ENCODE measurements around the gene MCRIP2. TPM values are rescaled to one million over a fixed set of nuclear protein-coding genes. Genes with fewer than 3 reads are reported as not detected.

Gene MCRIP2
- total and polyA plus RNA-seq, 10 donors: 23.6 to 106 (median 41.8) TPM

- no peaks in the 10 kb centered on the region for H3K27me3 ChIP-seq (replicated peaks in 1 of 7)
- peak; percentile 100 for DNase-seq
- 2 to 4% (median 3%) methylated on average over 28 to 91 of the region's 91 CpGs for WGBS, 5 donors
- H3K4me1 ChIP-seq: peaks cover 34 to 87% (median 75%) of the 10 kb centered on the region in 6 donors
- intact Hi-C loops (cut with DNase I; ENCODE audit: low total_unique reads): no loop called here
- peaks cover 0 to 56% (median 32%) of the 10 kb centered on the region in 6 donors for H3K36me3 ChIP-seq
- H3K4me3 ChIP-seq: peak within 1 kb of the TSS; percentile 56 to 93 (median 74)
- H3K27ac ChIP-seq: peak within 1 kb of the TSS; percentile 71 to 93 (median 86)
- no peaks in the 10 kb centered on the region for H3K9me3 ChIP-seq
- peak; percentile 91 to 95 (median 91) for TF ChIP-seq POLR2AphosphoS5 (IDR thresholded peaks at IDR 0.05)
- TF ChIP-seq, protein P1, sequence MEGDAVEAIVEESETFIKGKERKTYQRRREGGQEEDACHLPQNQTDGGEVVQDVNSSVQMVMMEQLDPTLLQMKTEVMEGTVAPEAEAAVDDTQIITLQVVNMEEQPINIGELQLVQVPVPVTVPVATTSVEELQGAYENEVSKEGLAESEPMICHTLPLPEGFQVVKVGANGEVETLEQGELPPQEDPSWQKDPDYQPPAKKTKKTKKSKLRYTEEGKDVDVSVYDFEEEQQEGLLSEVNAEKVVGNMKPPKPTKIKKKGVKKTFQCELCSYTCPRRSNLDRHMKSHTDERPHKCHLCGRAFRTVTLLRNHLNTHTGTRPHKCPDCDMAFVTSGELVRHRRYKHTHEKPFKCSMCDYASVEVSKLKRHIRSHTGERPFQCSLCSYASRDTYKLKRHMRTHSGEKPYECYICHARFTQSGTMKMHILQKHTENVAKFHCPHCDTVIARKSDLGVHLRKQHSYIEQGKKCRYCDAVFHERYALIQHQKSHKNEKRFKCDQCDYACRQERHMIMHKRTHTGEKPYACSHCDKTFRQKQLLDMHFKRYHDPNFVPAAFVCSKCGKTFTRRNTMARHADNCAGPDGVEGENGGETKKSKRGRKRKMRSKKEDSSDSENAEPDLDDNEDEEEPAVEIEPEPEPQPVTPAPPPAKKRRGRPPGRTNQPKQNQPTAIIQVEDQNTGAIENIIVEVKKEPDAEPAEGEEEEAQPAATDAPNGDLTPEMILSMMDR (IDR thresholded peaks at IDR 0.05 in 8 of 11, conservative IDR thresholded peaks at IDR 0.05 in 3 of 11): peak in 1 of 11 experiments; percentile 28
- peak in 2 of 3 donors; percentile 5 to 67 for TF ChIP-seq POLR2A (IDR thresholded peaks at IDR 0.05)
These were observed 42.6 kb downstream of the MCRIP2 start, which contains the start of gene JMJD8 for GRCh38 chr16:684071-684794. TSS of gene JMJD8 (minus strand) at chr16:684334. CDS start at chr16:684319, 15 bp downstream.

DNA sequence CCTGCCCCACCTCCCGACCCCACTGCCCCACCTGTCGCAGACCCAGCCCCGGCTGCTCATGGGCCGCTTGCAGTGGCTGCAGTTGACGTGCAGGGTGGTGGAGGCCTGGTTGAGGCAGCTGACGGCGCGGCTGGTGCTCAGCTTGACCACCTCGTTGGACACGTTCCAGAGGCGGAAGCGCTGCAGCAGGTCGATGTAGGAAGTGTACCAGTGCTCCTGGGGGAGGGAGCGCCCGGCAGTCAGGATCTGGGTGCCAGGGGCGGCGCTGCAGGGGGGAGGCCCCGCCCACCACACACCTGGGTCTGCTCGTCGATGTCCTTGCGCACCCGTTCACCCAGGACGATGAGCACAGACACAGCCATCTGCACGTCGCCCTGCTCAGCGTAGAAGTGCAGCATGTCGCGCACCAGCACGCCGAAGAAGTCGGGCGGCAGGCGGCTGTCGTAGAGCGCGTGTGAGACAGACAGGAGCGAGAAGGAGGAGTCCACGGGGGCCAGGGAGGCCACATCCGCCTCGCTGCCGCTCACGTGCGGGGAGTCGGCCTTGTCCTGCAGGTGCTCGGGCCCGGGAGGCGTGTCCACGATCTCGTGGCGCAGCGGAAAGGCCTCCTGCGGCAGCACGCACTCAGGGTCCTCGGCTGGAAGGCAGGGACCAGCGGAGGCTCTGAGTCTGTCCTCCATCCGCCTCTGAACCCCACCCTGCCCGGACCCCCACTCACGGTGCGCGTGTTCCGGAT, 43.5 kb downstream of the MCRIP2 start:
- intact Hi-C loops (cut with DNase I; ENCODE audit: low total_unique reads): no loop called here
- peaks cover 40 to 92% (median 79%) of the 10 kb centered on the region in 6 donors for H3K4me1 ChIP-seq

GRCh38 chr16:685967-686366, 44.3 kb downstream of the MCRIP2 start:
- DNase-seq: peak; percentile 85
- H3K4me3 ChIP-seq: peak overlapping the region in 1 of 8 donors; percentile 93
- H3K27me3 ChIP-seq (replicated peaks in 1 of 7): no peaks in the 10 kb centered on the region
- H3K9me3 ChIP-seq: no peaks in the 10 kb centered on the region
- H3K4me1 ChIP-seq: peaks cover 37 to 96% (median 81%) of the 10 kb centered on the region in 6 donors
- WGBS, 5 donors: 69 to 85% (median 77%) methylated on average over 3 to 10 of the region's 10 CpGs
- H3K27ac ChIP-seq: peak overlapping the region in 1 of 8 donors; percentile 14
- peaks cover 0 to 56% (median 32%) of the 10 kb centered on the region in 6 donors for H3K36me3 ChIP-seq
- TF ChIP-seq, protein P1 (IDR thresholded peaks at IDR 0.05 in 8 of 11, conservative IDR thresholded peaks at IDR 0.05 in 3 of 11): peak in 7 of 11 experiments; percentile 6 to 54 (median 28)
- TF ChIP-seq POLR2A (IDR thresholded peaks at IDR 0.05): no peak
- intact Hi-C loops (cut with DNase I; ENCODE audit: low total_unique reads): no loop called here

More for the DNA sequence above, 43.5 kb downstream of the MCRIP2 start:
- Histone ChIP-seq H3K27me3 (replicated peaks in 1 of 7) (no peaks in the 10 kb centered on the region), H3K9me3 (no peaks in the 10 kb centered on the region), H3K36me3 (peaks cover 0 to 56% (median 32%) of the 10 kb centered on the region in 6 donors), H3K27ac (peak overlapping the region in 6 of 8 donors; percentile 78 to 93 (median 88)), H3K4me3 (peak overlapping the region in 7 of 8 donors; percentile 67 to 93 (median 75))
- WGBS, 5 donors: 93 to 97% (median 94%) methylated on average over 46 to 61 of the region's 61 CpGs
- peak in 2 of 3 donors; percentile 12 to 36 for TF ChIP-seq POLR2AphosphoS5 (IDR thresholded peaks at IDR 0.05)
- TF ChIP-seq, protein P1 (IDR thresholded peaks at IDR 0.05 in 8 of 11, conservative IDR thresholded peaks at IDR 0.05 in 3 of 11): no peak
- peak; percentile 89 for DNase-seq

Measured in spleen (tissue), 11 donors.